ENCODE data around the gene NDUFAF8.

The NDUFAF8 gene

GRCh38 chr17:81230043-81230820 is 8.9 kb upstream of the NDUFAF8 start:
- H3K4me1 Mint-ChIP-seq: peaks cover 14% of the 10 kb centered on the region
- no peak overlapping the region for H3K4me3 Mint-ChIP-seq
- no peaks in the 10 kb centered on the region for H3K27me3 Mint-ChIP-seq
- no peak overlapping the region for H3K27ac Mint-ChIP-seq
- no peaks in the 10 kb centered on the region for H3K9me3 Mint-ChIP-seq
- peaks cover 3% of the 10 kb centered on the region for H3K36me3 Mint-ChIP-seq

GRCh38 chr17:81231121-81231645 is 7.9 kb upstream of the NDUFAF8 start:
- Mint-ChIP-seq H3K9me3 (no peaks in the 10 kb centered on the region), H3K4me3 (no peak overlapping the region), H3K4me1 (peaks cover 20% of the 10 kb centered on the region), H3K27me3 (no peaks in the 10 kb centered on the region), H3K27ac (no peak overlapping the region), H3K36me3 (peaks cover 3% of the 10 kb centered on the region)

GRCh38 chr17:81231766-81232581 is 7.1 kb upstream of the NDUFAF8 start:
- Mint-ChIP-seq H3K27ac (no peak overlapping the region), H3K4me1 (peaks cover 23% of the 10 kb centered on the region), H3K9me3 (no peaks in the 10 kb centered on the region), H3K27me3 (no peaks in the 10 kb centered on the region), H3K4me3 (no peak overlapping the region), H3K36me3 (peaks cover 3% of the 10 kb centered on the region)

GRCh38 chr17:81232616-81233241 is 6.4 kb upstream of the NDUFAF8 start:
- no peaks in the 10 kb centered on the region for H3K27me3 Mint-ChIP-seq
- H3K27ac Mint-ChIP-seq: no peak overlapping the region
- H3K4me3 Mint-ChIP-seq: no peak overlapping the region
- H3K36me3 Mint-ChIP-seq: peaks cover 3% of the 10 kb centered on the region
- no peaks in the 10 kb centered on the region for H3K9me3 Mint-ChIP-seq
- peaks cover 26% of the 10 kb centered on the region for H3K4me1 Mint-ChIP-seq

GRCh38 chr17:81233316-81233715 is 5.8 kb upstream of the NDUFAF8 start:
- H3K4me1 Mint-ChIP-seq: peaks cover 27% of the 10 kb centered on the region
- no peak overlapping the region for H3K4me3 Mint-ChIP-seq
- no peak overlapping the region for H3K27ac Mint-ChIP-seq
- H3K9me3 Mint-ChIP-seq: no peaks in the 10 kb centered on the region
- H3K27me3 Mint-ChIP-seq: no peaks in the 10 kb centered on the region
- H3K36me3 Mint-ChIP-seq: peaks cover 3% of the 10 kb centered on the region

- H3K9me3 Mint-ChIP-seq: no peaks in the 10 kb centered on the region
- H3K4me1 Mint-ChIP-seq: peaks cover 27% of the 10 kb centered on the region
- H3K4me3 Mint-ChIP-seq: no peak overlapping the region
- H3K27me3 Mint-ChIP-seq: no peaks in the 10 kb centered on the region
- peaks cover 3% of the 10 kb centered on the region for H3K36me3 Mint-ChIP-seq
- no peak overlapping the region for H3K27ac Mint-ChIP-seq
Measured at GRCh38 chr17:81233811-81234505, 5.2 kb upstream of the NDUFAF8 start.

- Mint-ChIP-seq H3K27ac (no peak overlapping the region), H3K4me1 (peaks cover 27% of the 10 kb centered on the region), H3K27me3 (no peaks in the 10 kb centered on the region), H3K36me3 (peaks cover 3% of the 10 kb centered on the region), H3K9me3 (no peaks in the 10 kb centered on the region), H3K4me3 (peak overlapping the region; percentile 20)
Measured at GRCh38 chr17:81234506-81234855, 4.6 kb upstream of the NDUFAF8 start.

- H3K4me1 Mint-ChIP-seq: peaks cover 30% of the 10 kb centered on the region
- no peaks in the 10 kb centered on the region for H3K27me3 Mint-ChIP-seq
- H3K36me3 Mint-ChIP-seq: peaks cover 3% of the 10 kb centered on the region
- no peaks in the 10 kb centered on the region for H3K9me3 Mint-ChIP-seq
- H3K4me3 Mint-ChIP-seq: peak overlapping the region; percentile 20
- H3K27ac Mint-ChIP-seq: peak overlapping the region; percentile 71
Measured at GRCh38 chr17:81234940-81235821, 3.9 kb upstream of the NDUFAF8 start.

GRCh38 chr17:81235822-81236740 is 3.0 kb upstream of the NDUFAF8 start:
- H3K36me3 Mint-ChIP-seq: peaks cover under 1% of the 10 kb centered on the region
- H3K4me1 Mint-ChIP-seq: peaks cover 36% of the 10 kb centered on the region
- no peak overlapping the region for H3K27ac Mint-ChIP-seq
- H3K27me3 Mint-ChIP-seq: no peaks in the 10 kb centered on the region
- no peak overlapping the region for H3K4me3 Mint-ChIP-seq
- H3K9me3 Mint-ChIP-seq: no peaks in the 10 kb centered on the region

- H3K4me3 Mint-ChIP-seq: no peak overlapping the region
- H3K4me1 Mint-ChIP-seq: peaks cover 43% of the 10 kb centered on the region
- H3K27ac Mint-ChIP-seq: no peak overlapping the region
- H3K9me3 Mint-ChIP-seq: no peaks in the 10 kb centered on the region
- H3K36me3 Mint-ChIP-seq: no peaks in the 10 kb centered on the region
- no peaks in the 10 kb centered on the region for H3K27me3 Mint-ChIP-seq
Measured at GRCh38 chr17:81236784-81237183, 2.3 kb upstream of the NDUFAF8 start.

- Mint-ChIP-seq H3K4me3 (peak overlapping the region; percentile 83), H3K27me3 (no peaks in the 10 kb centered on the region), H3K4me1 (peaks cover 50% of the 10 kb centered on the region), H3K9me3 (no peaks in the 10 kb centered on the region), H3K27ac (no peak overlapping the region), H3K36me3 (no peaks in the 10 kb centered on the region)
Measured at GRCh38 chr17:81237591-81238489, 1.3 kb upstream of the NDUFAF8 start.

- Mint-ChIP-seq H3K9me3 (no peaks in the 10 kb centered on the region), H3K27ac (no peak overlapping the region), H3K4me1 (peaks cover 50% of the 10 kb centered on the region), H3K36me3 (no peaks in the 10 kb centered on the region), H3K27me3 (no peaks in the 10 kb centered on the region), H3K4me3 (peak overlapping the region; percentile 83)
Measured at GRCh38 chr17:81238490-81238814, 666 bp upstream of the NDUFAF8 start.

Data from activated naive CD4-positive, alpha-beta T cell treated with anti-CD3 and anti-CD28 coated beads, Interleukin-2, amount 50 U/mL, for 24 hours (primary cell).